NCI-H2029 (cell line): ENCODE results near the gene ARL6IP4.

Source experiments
- DNase-seq: peaks from one replicate; lab custom pipeline; 2025; lab: John Stamatoyannopoulos, UW

Gene ARL6IP4

GRCh38 chr12:122978507-122978955, 1.9 kb upstream of the ARL6IP4 start:
- DNase-seq = no peak

- no peak for DNase-seq
These were observed 1.2 kb upstream of the ARL6IP4 start for GRCh38 chr12:122979001-122979907.

- no peak for DNase-seq
These were observed 636 bp upstream of the ARL6IP4 start for GRCh38 chr12:122979908-122980182.

- no peak for DNase-seq
These were observed 573 bp downstream of the ARL6IP4 start for GRCh38 chr12:122981036-122981471.

GRCh38 chr12:122981587-122982476, 1.4 kb downstream of the ARL6IP4 start:
- DNase-seq = no peak

GRCh38 chr12:122982477-122982815, 2.0 kb downstream of the ARL6IP4 start:
- DNase-seq = no peak

GRCh38 chr12:122982963-122983788, 2.7 kb downstream of the ARL6IP4 start:
- DNase-seq = no peak

GRCh38 chr12:122983789-122984515, 3.5 kb downstream of the ARL6IP4 start:
- DNase-seq = no peak

GRCh38 chr12:122984612-122985337, 4.3 kb downstream of the ARL6IP4 start:
- DNase-seq = no peak

- DNase-seq = no peak
These were observed 5.1 kb downstream of the ARL6IP4 start for GRCh38 chr12:122985338-122986257.

GRCh38 chr12:122986258-122986871, 5.9 kb downstream of the ARL6IP4 start:
- no peak for DNase-seq

- DNase-seq = no peak
These were observed 6.8 kb downstream of the ARL6IP4 start for GRCh38 chr12:122987086-122987951.

- DNase-seq = no peak
These were observed 7.6 kb downstream of the ARL6IP4 start for GRCh38 chr12:122988036-122988435.

- no peak for DNase-seq
These were observed 8.2 kb downstream of the ARL6IP4 start for GRCh38 chr12:122988612-122989212.

- no peak for DNase-seq
These were observed 8.9 kb downstream of the ARL6IP4 start for GRCh38 chr12:122989225-122989839.

GRCh38 chr12:122989874-122990419, 9.5 kb downstream of the ARL6IP4 start:
- no peak for DNase-seq

GRCh38 chr12:122990561-122990960, 10.1 kb downstream of the ARL6IP4 start:
- no peak for DNase-seq
